Endodermal cell (in vitro differentiated cells): ENCODE results near the gene MYBBP1A. TPM values are rescaled to one million over a fixed set of nuclear protein-coding genes. Genes with fewer than 3 reads are reported as not detected.

Experiments
- DNase-seq: peaks from one replicate; pipeline ENCODE4 v3.0.0-alpha.2; 2017
- H3K27ac ChIP-seq: 2 replicates; pipeline ENCODE4 v1.5.1; 2013; ENCODE audit warnings: mild to moderate bottlenecking, low read depth, low read length, moderate library complexity
- H3K27me3 ChIP-seq: 2 replicates; pipeline ENCODE4 v1.6.1; 2013; ENCODE audit warnings: mild to moderate bottlenecking, low read length, moderate library complexity; ENCODE audit not compliant: insufficient read depth, control insufficient read depth, poor library complexity, severe bottlenecking
- H3K36me3 ChIP-seq: 2 replicates; pipeline ENCODE4 v1.7.0; 2013; ENCODE audit warnings: mild to moderate bottlenecking, low read length, moderate library complexity; ENCODE audit not compliant: control insufficient read depth, insufficient read depth
- H3K4me1 ChIP-seq: one replicate; pipeline ENCODE4 v1.7.0; 2013; ENCODE audit warnings: low read length; ENCODE audit not compliant: control insufficient read depth, insufficient read depth
- H3K4me3 ChIP-seq: 2 replicates; pipeline ENCODE4 v1.5.1; 2013; ENCODE audit warnings: mild to moderate bottlenecking, low read length, moderate library complexity
- H3K9ac ChIP-seq: 2 replicates; pipeline ENCODE4 v1.6.1; 2013; ENCODE audit warnings: mild to moderate bottlenecking, low read length, moderate library complexity; ENCODE audit not compliant: poor library complexity, severe bottlenecking; ENCODE audit errors: extremely low read depth
- H3K9me3 ChIP-seq: 2 replicates; pipeline ENCODE4 v1.6.1; 2013; ENCODE audit warnings: mild to moderate bottlenecking, low read length, moderate library complexity; ENCODE audit not compliant: control insufficient read depth
- H3K27ac Mint-ChIP-seq: 2 replicates; pipeline ENCODE4 v1.8.0; 2020; ENCODE audit warnings: mixed read lengths
- H3K27me3 Mint-ChIP-seq: 2 replicates; pipeline ENCODE4 v1.8.0; 2021; ENCODE audit warnings: mild to moderate bottlenecking, mixed read lengths; ENCODE audit not compliant: insufficient read depth
- H3K36me3 Mint-ChIP-seq: 2 replicates; pipeline ENCODE4 v1.8.0; 2020; ENCODE audit warnings: low read depth, mixed read lengths
- H3K4me1 Mint-ChIP-seq: 2 replicates; pipeline ENCODE4 v1.8.0; 2020; ENCODE audit warnings: mixed read lengths
- H3K4me3 Mint-ChIP-seq: 2 replicates; pipeline ENCODE4 v1.8.0; 2020; ENCODE audit warnings: mild to moderate bottlenecking, moderate library complexity, mixed read lengths
- H3K9me3 Mint-ChIP-seq: 2 replicates; pipeline ENCODE4 v1.8.0; 2020; ENCODE audit warnings: mild to moderate bottlenecking, mixed read lengths
- WGBS, 2 experiments: methylation state at CpG; one replicate each; pipeline versions ENCODE4 v1.1.5 to v1.1.7; 2013; ENCODE audit warnings: missing lambda C conversion rate in 2 of 2, mixed read lengths in 1 of 2; ENCODE audit not compliant: insufficient coverage in 1 of 2, insufficient read length in 1 of 2; 5-methylcytosine and 5-hydroxymethylcytosine counted together
- total RNA-seq, 2 donors: library from RNA; stranded (reverse); fragmentation: NEBNext Ultra II Directional in 1 of 2; extraction: Animal tissue kit (Norgen Biotek cat#: 25700) in 1 of 2; gene quantifications; 2 replicates in 1 of 2; 3 replicates in 1 of 2; pipeline ENCODE4 v1.2.1, GENCODE V29; 2021
- TF ChIP-seq, protein P1 (sequence below): fragments of 200-600 bp; sonication (generic); conservative IDR thresholded peaks from 2 replicates; pipeline ENCODE4 v1.5.0; 2021; ENCODE audit warnings: antibody characterized with exemption, mild to moderate bottlenecking

Gene MYBBP1A
- total RNA-seq, 2 donors from 2014 or later = 55.6 to 70.9 TPM

DNA sequence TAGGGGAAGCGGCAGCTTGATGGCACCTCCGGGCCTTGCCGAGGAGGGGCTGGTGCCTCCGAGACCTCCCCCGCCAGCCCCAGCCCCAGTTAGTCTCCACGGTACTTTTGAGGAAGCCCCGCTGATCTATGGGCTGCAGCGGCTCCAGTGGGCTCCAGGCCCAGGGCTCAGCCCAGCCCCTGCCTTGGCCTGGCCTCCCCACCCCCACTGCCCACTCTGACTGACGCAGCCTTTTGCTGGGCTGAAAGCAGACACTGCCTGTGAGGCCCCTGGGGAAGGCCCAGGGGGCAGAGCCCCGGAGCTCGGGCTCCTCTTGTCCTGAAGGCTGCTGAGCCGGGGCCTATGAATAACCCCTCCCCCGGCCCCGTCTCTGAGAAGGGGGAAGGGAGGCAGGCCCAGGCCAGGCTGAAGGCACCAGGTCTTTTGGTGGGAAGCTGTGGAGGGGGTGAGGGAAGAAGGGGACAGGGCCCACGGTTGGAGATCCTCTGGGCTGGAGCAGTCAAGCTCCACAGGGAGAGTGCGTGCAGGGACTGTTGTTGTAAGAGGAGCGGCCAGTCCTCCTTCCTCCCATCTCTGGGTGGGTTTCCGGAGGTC is 21.6 kb upstream of the MYBBP1A start:
- H3K9ac ChIP-seq = no peak overlapping the region
- no peaks in the 10 kb centered on the region for H3K27me3 ChIP-seq
- H3K27ac Mint-ChIP-seq = peak overlapping the region; percentile 21
- no peak overlapping the region for H3K4me3 ChIP-seq
- no peak overlapping the region for H3K4me3 Mint-ChIP-seq
- DNase-seq = peak; percentile 90
- TF ChIP-seq, protein P1, sequence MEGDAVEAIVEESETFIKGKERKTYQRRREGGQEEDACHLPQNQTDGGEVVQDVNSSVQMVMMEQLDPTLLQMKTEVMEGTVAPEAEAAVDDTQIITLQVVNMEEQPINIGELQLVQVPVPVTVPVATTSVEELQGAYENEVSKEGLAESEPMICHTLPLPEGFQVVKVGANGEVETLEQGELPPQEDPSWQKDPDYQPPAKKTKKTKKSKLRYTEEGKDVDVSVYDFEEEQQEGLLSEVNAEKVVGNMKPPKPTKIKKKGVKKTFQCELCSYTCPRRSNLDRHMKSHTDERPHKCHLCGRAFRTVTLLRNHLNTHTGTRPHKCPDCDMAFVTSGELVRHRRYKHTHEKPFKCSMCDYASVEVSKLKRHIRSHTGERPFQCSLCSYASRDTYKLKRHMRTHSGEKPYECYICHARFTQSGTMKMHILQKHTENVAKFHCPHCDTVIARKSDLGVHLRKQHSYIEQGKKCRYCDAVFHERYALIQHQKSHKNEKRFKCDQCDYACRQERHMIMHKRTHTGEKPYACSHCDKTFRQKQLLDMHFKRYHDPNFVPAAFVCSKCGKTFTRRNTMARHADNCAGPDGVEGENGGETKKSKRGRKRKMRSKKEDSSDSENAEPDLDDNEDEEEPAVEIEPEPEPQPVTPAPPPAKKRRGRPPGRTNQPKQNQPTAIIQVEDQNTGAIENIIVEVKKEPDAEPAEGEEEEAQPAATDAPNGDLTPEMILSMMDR = no peak
- H3K27me3 Mint-ChIP-seq = peaks cover 14% of the 10 kb centered on the region
- H3K4me1 Mint-ChIP-seq = peaks cover 7% of the 10 kb centered on the region
- H3K36me3 ChIP-seq = no peaks in the 10 kb centered on the region
- peaks cover 5% of the 10 kb centered on the region for H3K9me3 Mint-ChIP-seq
- peaks cover 9% of the 10 kb centered on the region for H3K4me1 ChIP-seq
- WGBS, 2 experiments = 61 to 63% methylated on average over 8 to 18 of the region's 18 CpGs
- H3K36me3 Mint-ChIP-seq = no peaks in the 10 kb centered on the region
- H3K9me3 ChIP-seq = no peaks in the 10 kb centered on the region
- H3K27ac ChIP-seq = peak overlapping the region; percentile 55

DNA sequence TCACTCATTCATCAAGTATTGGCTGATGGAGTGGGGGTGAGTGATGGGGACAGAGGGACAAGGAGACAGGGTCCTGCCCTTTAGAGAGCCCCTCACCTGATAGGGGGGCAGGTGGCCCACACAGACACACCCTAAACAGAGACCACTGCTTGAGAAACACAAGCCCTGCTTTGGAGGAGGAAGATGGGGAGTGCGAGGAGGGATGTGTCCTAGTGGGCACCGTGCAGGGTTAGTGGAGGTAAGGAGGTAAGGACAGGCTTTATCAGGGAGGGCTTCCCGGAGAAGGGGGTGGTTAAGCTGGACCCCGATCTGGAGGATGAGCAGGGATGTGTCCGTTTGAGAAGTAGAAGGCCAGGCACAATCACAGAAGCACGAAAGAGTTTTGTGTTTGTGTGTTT is 21.0 kb upstream of the MYBBP1A start:
- TF ChIP-seq, protein P1 = no peak
- Histone ChIP-seq H3K4me3 (no peak overlapping the region), H3K4me1 (peaks cover 9% of the 10 kb centered on the region), H3K9me3 (no peaks in the 10 kb centered on the region), H3K27me3 (no peaks in the 10 kb centered on the region), H3K27ac (no peak overlapping the region), H3K9ac (no peak overlapping the region), H3K36me3 (no peaks in the 10 kb centered on the region)
- Mint-ChIP-seq H3K4me1 (peaks cover 7% of the 10 kb centered on the region), H3K27ac (no peak overlapping the region), H3K36me3 (no peaks in the 10 kb centered on the region), H3K27me3 (peaks cover 11% of the 10 kb centered on the region), H3K9me3 (peaks cover 5% of the 10 kb centered on the region), H3K4me3 (no peak overlapping the region)
- 70 to 83% methylated on average over 4 to 6 of the region's 6 CpGs for WGBS, 2 experiments
- DNase-seq = no peak

DNA sequence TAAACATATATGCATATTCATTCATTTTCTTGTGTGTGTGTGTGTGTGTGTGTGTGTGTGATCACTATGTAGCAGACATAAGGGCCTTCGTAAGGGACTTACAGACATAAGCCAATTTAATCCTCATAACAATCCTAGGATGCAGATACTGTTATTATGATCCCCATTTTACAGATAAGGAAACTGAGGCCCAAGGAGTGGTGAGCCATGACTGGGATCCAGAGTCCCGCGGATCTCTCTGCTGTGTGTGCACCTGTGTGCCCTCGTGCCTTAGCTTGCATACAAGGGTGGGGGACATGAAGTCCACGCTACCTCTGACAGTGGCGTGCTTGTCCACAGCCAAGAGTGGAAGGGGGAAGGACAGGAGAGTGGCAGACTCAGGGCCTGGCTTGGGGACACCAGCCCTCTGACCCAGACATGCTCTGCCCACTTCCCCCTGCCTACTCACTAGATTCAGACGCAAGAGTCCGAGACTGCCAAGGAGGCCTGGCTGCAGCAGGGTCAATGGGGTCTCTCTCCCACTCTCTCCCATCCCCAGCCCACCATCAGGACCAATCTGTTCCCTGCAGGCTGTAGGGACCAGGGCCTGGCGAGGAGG is 19.4 kb upstream of the MYBBP1A start:
- Histone ChIP-seq H3K4me3 (no peak overlapping the region), H3K4me1 (peaks cover 9% of the 10 kb centered on the region), H3K9me3 (no peaks in the 10 kb centered on the region), H3K27ac (no peak overlapping the region), H3K27me3 (no peaks in the 10 kb centered on the region), H3K36me3 (no peaks in the 10 kb centered on the region), H3K9ac (no peak overlapping the region)
- Mint-ChIP-seq H3K4me1 (peaks cover 7% of the 10 kb centered on the region), H3K27me3 (peaks cover 5% of the 10 kb centered on the region), H3K27ac (no peak overlapping the region), H3K9me3 (peaks cover 5% of the 10 kb centered on the region), H3K4me3 (no peak overlapping the region), H3K36me3 (no peaks in the 10 kb centered on the region)
- no peak for DNase-seq
- TF ChIP-seq, protein P1 = no peak
- 91 to 100% methylated on average over 6 to 9 of the region's 9 CpGs for WGBS, 2 experiments
